ENCODE results near the gene SLC6A15.

GRCh38 chr12:84950971-84951546 is 38.5 kb upstream of the SLC6A15 start:
- TF ChIP-seq, protein P1, sequence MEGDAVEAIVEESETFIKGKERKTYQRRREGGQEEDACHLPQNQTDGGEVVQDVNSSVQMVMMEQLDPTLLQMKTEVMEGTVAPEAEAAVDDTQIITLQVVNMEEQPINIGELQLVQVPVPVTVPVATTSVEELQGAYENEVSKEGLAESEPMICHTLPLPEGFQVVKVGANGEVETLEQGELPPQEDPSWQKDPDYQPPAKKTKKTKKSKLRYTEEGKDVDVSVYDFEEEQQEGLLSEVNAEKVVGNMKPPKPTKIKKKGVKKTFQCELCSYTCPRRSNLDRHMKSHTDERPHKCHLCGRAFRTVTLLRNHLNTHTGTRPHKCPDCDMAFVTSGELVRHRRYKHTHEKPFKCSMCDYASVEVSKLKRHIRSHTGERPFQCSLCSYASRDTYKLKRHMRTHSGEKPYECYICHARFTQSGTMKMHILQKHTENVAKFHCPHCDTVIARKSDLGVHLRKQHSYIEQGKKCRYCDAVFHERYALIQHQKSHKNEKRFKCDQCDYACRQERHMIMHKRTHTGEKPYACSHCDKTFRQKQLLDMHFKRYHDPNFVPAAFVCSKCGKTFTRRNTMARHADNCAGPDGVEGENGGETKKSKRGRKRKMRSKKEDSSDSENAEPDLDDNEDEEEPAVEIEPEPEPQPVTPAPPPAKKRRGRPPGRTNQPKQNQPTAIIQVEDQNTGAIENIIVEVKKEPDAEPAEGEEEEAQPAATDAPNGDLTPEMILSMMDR (conservative IDR thresholded peaks at IDR 0.05; ENCODE audit: low read length) = no peak
- no peak for TF ChIP-seq EZH2phosphoT487 (IDR thresholded peaks at IDR 0.05; ENCODE audit: borderline replicate concordance)

All from Loucy (cell line).